HL-60 (cell line): Measurements from ENCODE around the gene IQGAP2.
"Not testable (repeated sequence)": the region's sequence is repeated elsewhere in the genome, so short reads cannot be mapped to it uniquely, and the experiment has no call there.

Source experiments
- DNase-seq, 2 experiments: peaks; one replicate each; pipeline ENCODE4 v3.0.0-alpha.2; 2010 to 2020; ENCODE audit warnings: low read depth in 1 of 2, low spot score in 1 of 2
- H3K27ac ChIP-seq: fragments of 250-450 bp; sonication (Bioruptor Pico); replicated peaks from 2 replicates; pipeline ENCODE4 v1.5.1; 2020; ENCODE audit warnings: mild to moderate bottlenecking, moderate library complexity
- H3K27me3 ChIP-seq: fragments of 250-450 bp; sonication (Bioruptor Pico); 2 replicates; pipeline ENCODE4 v1.5.1; 2021; ENCODE audit warnings: mild to moderate bottlenecking, moderate library complexity; ENCODE audit not compliant: insufficient read depth, poor library complexity, severe bottlenecking
- H3K4me3 ChIP-seq: replicated peaks from 2 replicates; pipeline ENCODE4 v1.5.1; 2011; ENCODE audit warnings: mild to moderate bottlenecking, control low read depth, low read length; ENCODE audit not compliant: insufficient read depth
- CTCF ChIP-seq: IDR thresholded peaks from one replicate; pipeline ENCODE4 v1.5.1; 2011; ENCODE audit warnings: low read length, control low read depth, inconsistent platforms; ENCODE audit not compliant: insufficient read depth
- GABPA ChIP-seq: IDR thresholded peaks from 2 replicates; pipeline ENCODE4 v1.6.1; 2012; ENCODE audit warnings: low read depth
- POLR2AphosphoS5 ChIP-seq: IDR thresholded peaks from 2 replicates; pipeline ENCODE4 v1.6.1; 2012; ENCODE audit warnings: low read depth
- REST ChIP-seq: IDR thresholded peaks from 2 replicates; pipeline ENCODE4 v1.6.1; 2012; ENCODE audit warnings: low read depth; ENCODE audit not compliant: insufficient replicate concordance
- SPI1 ChIP-seq: IDR thresholded peaks from 2 replicates; pipeline ENCODE4 v1.6.1; 2012; ENCODE audit warnings: low read depth, mild to moderate bottlenecking, borderline replicate concordance

IQGAP2 gene

GRCh38 chr5:76367623-76368371, 35.3 kb upstream of the IQGAP2 start:
- no peak overlapping the region for H3K4me3 ChIP-seq
- H3K27me3 ChIP-seq, result no peaks in the 10 kb centered on the region
- TF ChIP-seq POLR2AphosphoS5, result no peak
- no peak for TF ChIP-seq REST
- no peak for TF ChIP-seq SPI1
- no peak for TF ChIP-seq CTCF
- TF ChIP-seq GABPA, result no peak
- no peak for DNase-seq
- no peak overlapping the region for H3K27ac ChIP-seq

- no peaks in the 10 kb centered on the region for H3K27me3 ChIP-seq
- no peak for TF ChIP-seq SPI1
- TF ChIP-seq GABPA, result no peak
- no peak for TF ChIP-seq CTCF
- no peak for TF ChIP-seq POLR2AphosphoS5
- no peak for TF ChIP-seq REST
- DNase-seq, result no peak
- H3K4me3 ChIP-seq, result no peak overlapping the region
- no peak overlapping the region for H3K27ac ChIP-seq
Measured at GRCh38 chr5:76368941-76369340, 34.1 kb upstream of the IQGAP2 start.

GRCh38 chr5:76369668-76370067, 33.4 kb upstream of the IQGAP2 start:
- DNase-seq, H3K27ac ChIP-seq, H3K4me3 ChIP-seq, H3K27me3 ChIP-seq: not testable (repeated sequence)

- no peak for DNase-seq
- Histone ChIP-seq H3K4me3 (no peak overlapping the region), H3K27me3 (no peaks in the 10 kb centered on the region), H3K27ac (no peak overlapping the region)
- TF ChIP-seq POLR2AphosphoS5 (no peak), CTCF (no peak), GABPA (no peak), SPI1 (no peak), REST (no peak)
Measured at GRCh38 chr5:76371960-76372322, 31.1 kb upstream of the IQGAP2 start.
